NCI-H1930 (cell line): Measurements from ENCODE around the gene SLC15A3.

Source experiments
- DNase-seq, 2 experiments: peaks; one replicate each; lab custom pipeline; 2025; lab: John Stamatoyannopoulos, UW

Gene SLC15A3

GRCh38 chr11:60928563-60929001, 23.4 kb downstream of the SLC15A3 start:
- no peak for DNase-seq

GRCh38 chr11:60927600-60927999, 24.4 kb downstream of the SLC15A3 start:
- DNase-seq = no peak

DNA sequence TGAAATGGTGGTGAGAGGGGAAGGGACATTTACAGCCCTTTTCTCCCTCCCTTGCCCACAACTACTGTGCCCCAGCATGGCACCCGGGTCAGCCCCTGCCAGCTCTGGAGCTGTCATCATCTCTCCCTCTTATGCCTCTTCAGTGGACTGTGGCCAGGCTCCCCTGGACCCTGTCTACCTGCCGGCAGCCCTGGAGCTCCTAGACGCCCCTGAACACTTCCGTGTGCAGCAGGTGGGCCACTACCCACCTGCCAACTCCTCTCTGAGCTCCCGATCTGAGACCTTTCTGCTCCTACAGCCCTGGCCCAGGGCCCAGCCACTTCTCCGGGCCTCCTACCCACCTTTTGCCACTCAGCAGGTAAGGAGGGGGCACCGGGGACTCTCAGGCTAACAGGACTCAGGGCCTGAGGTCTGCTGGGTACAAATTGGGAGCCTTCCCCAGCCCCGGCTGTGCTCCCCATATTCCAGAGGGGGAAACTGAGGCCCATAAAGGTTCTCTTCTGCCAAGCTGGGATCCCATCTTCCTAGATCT, 24.8 kb downstream of the SLC15A3 start:
- no peak for DNase-seq

- DNase-seq = no peak
Measured at GRCh38 chr11:60926500-60926899, 25.5 kb downstream of the SLC15A3 start.

- DNase-seq = no peak
Measured at GRCh38 chr11:60925868-60926267, 26.1 kb downstream of the SLC15A3 start.

- no peak for DNase-seq
Measured at GRCh38 chr11:60924906-60925853, 26.8 kb downstream of the SLC15A3 start.

DNA sequence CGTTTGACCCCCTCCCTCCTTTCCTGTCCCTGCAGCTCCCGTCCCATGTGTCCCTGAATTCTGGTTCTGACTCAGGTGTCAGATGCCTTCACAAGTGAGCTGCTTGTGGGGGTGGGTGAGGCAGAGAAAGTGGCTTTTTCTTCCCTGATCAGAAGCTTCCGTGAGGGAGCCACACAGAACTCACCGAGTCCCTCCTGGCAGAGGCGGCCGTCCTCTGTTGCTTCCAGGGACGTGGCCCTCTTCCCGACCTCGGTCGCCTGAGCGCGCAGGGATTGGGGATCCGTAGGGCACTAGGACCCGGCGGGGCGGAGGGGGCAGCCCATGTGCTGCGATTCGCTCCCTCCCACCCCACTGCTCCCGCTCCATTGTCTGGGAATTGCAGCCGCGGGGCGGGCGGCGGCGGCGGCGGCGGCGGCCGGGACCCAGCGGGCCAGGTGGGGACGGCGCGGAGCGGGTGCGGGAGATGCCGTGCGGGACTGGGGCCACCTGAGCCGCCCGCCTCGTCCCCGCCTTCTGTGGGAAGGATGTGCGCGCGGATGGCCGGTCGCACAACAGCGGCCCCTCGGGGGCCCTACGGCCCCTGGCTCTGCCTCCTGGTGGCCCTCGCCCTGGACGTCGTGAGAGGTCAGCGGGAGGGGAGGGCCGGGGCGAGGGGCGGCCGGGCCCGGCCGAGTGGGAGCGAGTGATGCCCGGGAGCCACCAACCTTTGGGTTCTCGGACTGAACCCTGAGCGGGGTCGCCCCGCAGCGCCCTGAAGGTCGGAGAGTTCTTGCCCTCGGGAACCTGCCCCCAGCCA, 27.7 kb downstream of the SLC15A3 start, which contains the start of gene TMEM132A:
TMEM132A (plus strand) TSS at position 351 of the 796 bp plus-strand sequence; CDS start at position 525, 174 bp downstream.
- peak; percentile 28 to 62 for DNase-seq

GRCh38 chr11:60923800-60924109, 28.2 kb downstream of the SLC15A3 start:
- no peak for DNase-seq

DNA sequence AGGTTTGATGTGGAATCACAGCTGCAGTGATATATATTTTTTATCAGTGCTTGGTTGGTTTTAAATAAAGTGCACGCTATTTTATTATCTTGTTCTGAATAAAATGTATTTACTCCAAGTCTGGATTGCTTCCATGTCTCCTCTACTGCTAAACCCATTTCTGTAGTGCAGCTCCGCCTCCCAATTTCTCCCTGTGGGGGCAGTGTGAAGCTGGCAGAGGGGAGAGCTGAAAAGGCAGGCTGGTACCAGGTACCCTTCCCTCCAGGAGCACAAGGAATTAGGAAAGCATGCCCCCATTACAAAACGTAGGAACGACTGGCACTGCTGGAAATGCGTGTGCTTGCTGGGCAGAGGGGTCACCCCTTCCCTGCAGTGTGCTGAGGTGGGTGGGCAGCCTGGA, 28.6 kb downstream of the SLC15A3 start:
- no peak for DNase-seq

DNA sequence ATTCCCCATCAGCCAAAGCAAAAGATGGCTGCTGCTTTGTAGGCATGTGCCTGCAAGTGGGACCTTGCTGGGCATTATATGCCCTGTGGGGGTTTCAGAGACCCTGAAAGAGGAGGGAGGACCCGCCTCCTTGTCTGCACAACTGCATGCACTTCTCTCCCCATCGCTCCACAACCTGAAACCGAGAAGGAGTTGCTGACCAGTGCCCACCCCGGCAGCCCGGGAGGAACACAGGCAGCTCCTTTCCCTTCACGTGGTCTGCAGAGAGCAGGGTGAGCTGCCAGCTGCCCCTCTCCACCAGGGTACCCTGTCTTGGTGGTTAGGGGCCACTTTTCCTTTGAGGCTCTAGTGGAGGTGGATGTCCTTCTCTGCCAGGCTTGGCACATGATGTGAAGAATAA, 29.1 kb downstream of the SLC15A3 start:
- DNase-seq = no peak

GRCh38 chr11:60921777-60922335, 30.1 kb downstream of the SLC15A3 start:
- DNase-seq = no peak

GRCh38 chr11:60921259-60921658, 30.7 kb downstream of the SLC15A3 start:
- DNase-seq = no peak

GRCh38 chr11:60919956-60920355, 32.0 kb downstream of the SLC15A3 start:
- no peak for DNase-seq

DNA sequence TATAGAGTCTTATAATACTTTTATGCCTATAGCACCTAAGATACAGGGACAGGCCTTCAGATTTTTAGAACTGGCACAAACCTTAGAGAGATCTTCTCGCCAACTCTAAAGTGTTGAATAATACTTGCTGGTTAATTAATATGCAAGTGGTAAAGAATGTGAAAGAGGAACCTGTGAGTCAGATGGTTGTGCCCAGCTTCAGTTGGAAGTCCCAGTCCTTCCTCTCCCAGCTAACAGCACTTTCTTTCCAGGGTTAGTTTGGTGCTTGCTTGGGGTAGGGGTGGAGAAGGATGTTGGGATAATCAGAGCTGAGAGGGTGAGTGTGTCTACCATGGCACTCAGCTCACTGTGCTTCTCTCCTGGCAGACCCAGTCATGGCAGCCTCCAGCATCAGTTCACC, 32.7 kb downstream of the SLC15A3 start:
- no peak for DNase-seq

DNA sequence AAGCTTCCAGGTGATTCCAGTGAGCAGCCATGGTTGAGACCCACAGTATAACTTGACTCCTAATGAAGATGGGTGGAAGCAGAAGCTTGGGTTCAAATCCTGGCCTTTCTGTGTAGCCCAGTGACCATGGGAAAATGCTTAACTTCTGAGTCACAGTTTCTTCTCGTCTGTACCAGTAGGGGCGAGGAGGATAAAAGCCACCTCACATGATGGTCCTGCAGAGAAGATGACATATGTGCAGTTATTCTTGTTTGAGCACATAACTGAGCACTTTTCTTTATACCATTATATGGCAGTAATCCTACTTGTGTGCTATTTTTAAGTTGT, 33.1 kb downstream of the SLC15A3 start:
- DNase-seq = no peak

- DNase-seq = no peak
Measured at GRCh38 chr11:60918251-60918938, 33.6 kb downstream of the SLC15A3 start.

DNA sequence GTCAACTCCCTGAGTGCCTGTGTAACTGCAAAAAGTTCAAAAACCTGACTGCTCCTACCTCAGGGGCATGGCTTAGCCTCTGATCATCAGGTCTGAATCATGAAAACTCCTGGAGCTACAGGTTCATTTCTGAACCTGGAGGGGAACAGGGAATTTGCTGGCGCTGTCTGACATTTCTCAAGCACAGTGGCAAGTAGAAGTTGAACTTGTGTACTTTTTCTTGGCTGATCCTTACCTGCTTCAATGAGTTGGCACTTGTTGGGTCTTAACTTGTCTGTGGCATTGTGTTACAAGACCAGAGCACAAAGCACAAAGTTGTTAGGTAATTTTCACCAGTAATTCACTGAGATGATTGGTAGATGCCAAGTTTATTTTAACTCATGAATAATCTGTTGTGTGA, 34.7 kb downstream of the SLC15A3 start:
- DNase-seq = no peak

DNA sequence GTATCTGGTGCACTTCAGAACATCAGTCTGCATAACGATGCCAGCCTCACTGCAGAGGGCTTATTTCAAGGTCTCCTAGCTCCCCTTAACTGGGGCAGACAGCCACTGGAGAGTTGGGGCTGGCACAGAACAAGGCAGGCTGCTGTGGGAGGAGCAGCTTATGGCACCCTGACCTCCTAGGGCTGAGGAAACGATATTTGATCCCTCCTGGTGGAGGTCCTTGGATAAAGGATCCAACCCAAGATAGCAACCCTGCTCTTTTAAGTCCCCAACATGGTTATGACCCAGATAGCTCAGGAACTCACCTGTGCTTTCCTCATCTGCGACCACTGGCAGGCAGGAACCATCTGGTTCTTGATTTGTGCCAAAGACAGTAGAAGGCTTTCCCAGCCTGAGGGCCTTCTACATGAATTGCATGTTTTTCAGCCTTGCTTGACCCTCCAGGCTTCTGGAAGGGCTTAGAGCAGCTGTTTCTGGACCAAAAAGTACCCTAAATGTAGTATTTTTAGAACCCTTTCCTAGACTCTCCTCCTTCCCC, 35.2 kb downstream of the SLC15A3 start:
- no peak for DNase-seq

DNA sequence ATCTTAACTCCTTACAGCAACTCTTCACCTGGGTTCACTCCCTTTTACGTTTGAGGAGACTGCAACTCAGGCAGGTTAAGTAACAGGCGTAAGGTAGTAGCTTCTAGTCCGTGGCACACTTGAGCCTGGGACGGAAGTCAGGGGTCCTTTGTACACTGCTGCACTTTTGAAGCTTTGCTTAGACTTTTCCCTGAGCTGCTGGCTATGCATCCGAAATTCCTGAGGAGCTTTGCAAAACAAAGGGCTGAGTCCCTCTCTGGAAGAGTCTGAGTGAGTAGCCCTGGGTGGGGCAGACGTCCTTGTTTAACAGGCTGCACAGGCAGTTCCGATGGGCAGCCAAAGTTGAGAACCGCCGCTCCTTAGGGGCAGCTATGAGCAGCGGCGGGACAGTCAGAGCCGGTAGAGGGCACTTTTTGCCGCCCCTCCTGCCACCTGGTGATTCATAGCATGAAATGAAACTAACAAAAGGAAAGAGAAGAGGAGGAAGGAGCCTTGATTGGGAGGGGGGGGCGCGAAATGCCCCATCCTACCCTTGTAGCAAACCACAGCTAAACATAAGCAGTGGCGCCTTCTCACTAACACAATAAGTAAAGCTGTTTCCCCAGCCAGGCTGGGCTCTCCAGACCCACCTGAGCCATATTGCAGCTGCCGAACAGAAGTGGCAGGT, 36.6 kb downstream of the SLC15A3 start:
- peak in 1 of 2 experiments; percentile 9 for DNase-seq

- DNase-seq = no peak
Measured at GRCh38 chr11:60914633-60915247, 37.2 kb downstream of the SLC15A3 start.
